Stomach (tissue), 9 donors: Measurements from ENCODE around the gene LANCL1. TPM values are rescaled to one million over a fixed set of nuclear protein-coding genes. Genes with fewer than 3 reads are reported as not detected.

Experiments used
- DNase-seq, 2 donors: peaks; one replicate each; pipeline versions ENCODE4 v3.0.0 to v3.0.0-alpha.2; 2013 to 2019
- H3K27ac ChIP-seq, 5 donors: fragments of 200-600 bp in 4 of 5; sonication (generic) in 4 of 5; one replicate each; pipeline ENCODE4 v1.5.1; 2013 to 2019; ENCODE audit warnings: mild to moderate bottlenecking in 1 of 5, moderate library complexity in 1 of 5
- H3K27me3 ChIP-seq, 3 donors: fragments of 200-600 bp; sonication (generic); one replicate each; pipeline ENCODE4 v1.5.1; 2017 to 2019; ENCODE audit warnings: mixed run types in 1 of 3
- H3K36me3 ChIP-seq, 4 donors: fragments of 200-600 bp; sonication (generic); 1 replicate in 3 of 4; 2 replicates in 1 of 4; pipeline ENCODE4 v1.5.1; 2016 to 2019
- H3K4me1 ChIP-seq, 4 donors: fragments of 200-600 bp; sonication (generic); one replicate each; pipeline ENCODE4 v1.5.1; 2016 to 2019
- H3K4me3 ChIP-seq, 4 donors: fragments of 200-600 bp; sonication (generic) in 3 of 4; one replicate each; pipeline ENCODE4 v1.5.1; 2016 to 2019; ENCODE audit warnings: mild to moderate bottlenecking in 1 of 4
- H3K9me3 ChIP-seq, 4 donors: fragments of 200-600 bp; sonication (generic); one replicate each; pipeline ENCODE4 v1.5.1; 2016 to 2019
- CTCF ChIP-seq, 7 experiments: fragments of 450-650 bp in 4 of 7; fragments of 200-600 bp in 3 of 7; sonication (generic) in 3 of 7; IDR thresholded peaks; one replicate each; pipeline ENCODE4 v1.5.1; 2016 to 2019; ENCODE audit warnings: antibody characterized with exemption in 7 of 7, control low read depth in 2 of 7, mild to moderate bottlenecking in 1 of 7
- EP300 ChIP-seq: sonication (generic); formaldehyde crosslinking; IDR thresholded peaks from one replicate; pipeline ENCODE4 v1.6.1; 2017; ENCODE audit warnings: antibody characterized with exemption
- POLR2A ChIP-seq, 4 donors: fragments of 450-650 bp; IDR thresholded peaks; one replicate each; pipeline ENCODE4 v1.6.1; 2016; ENCODE audit warnings: antibody characterized with exemption in 4 of 4, control low read depth in 2 of 4, mild to moderate bottlenecking in 1 of 4, moderate library complexity in 1 of 4
- POLR2AphosphoS5 ChIP-seq, 3 donors: sonication (generic); formaldehyde crosslinking; IDR thresholded peaks; one replicate each; pipeline ENCODE4 v1.6.1; 2016; ENCODE audit warnings: antibody characterized with exemption in 3 of 3
- WGBS, 5 donors: extraction: QIAGEN DNeasy Blood & Tissue Kit in 3 of 5; methylation state at CpG; one replicate each; pipeline versions ENCODE4 v1.1.5 to v1.1.7; 2013 to 2018; 5-methylcytosine and 5-hydroxymethylcytosine counted together
- intact Hi-C: fragments of 100-400 bp; cut with DNase I; formaldehyde crosslinking; loops from one replicate; pipeline ENCODE4 v1.15.1; 2023; ENCODE audit warnings: low total_unique reads
- polyA plus RNA-seq, 3 donors: library from polyadenylated mRNA; stranded (reverse); fragments of 200-250 nt; gene quantifications; one replicate each; pipeline ENCODE4 v1.2.3, GENCODE V29; 2013
- total RNA-seq, 5 donors: library from RNA; depleted of rRNA; stranded (reverse); fragments of >200 nt; gene quantifications; one replicate each; pipeline versions ENCODE4 v1.1.0 to v1.2.3, GENCODE V29; 2014 to 2016
- donor health status: healthy with polysubstance abuse.
- donor health status: Bipolar disorder and iron deficiency.
- donor health status: healthy.

The LANCL1 gene
- total and polyA plus RNA-seq, 8 donors, result 0.87 to 49.6 (median 19.8) TPM

GRCh38 chr2:210435439-210435838 lies 41.1 kb downstream of the LANCL1 start:
- Histone ChIP-seq H3K4me3 (no peak overlapping the region), H3K27ac (no peak overlapping the region), H3K36me3 (peaks cover 24 to 96% (median 92%) of the 10 kb centered on the region in 4 donors), H3K4me1 (no peaks in the 10 kb centered on the region), H3K27me3 (no peaks in the 10 kb centered on the region), H3K9me3 (no peaks in the 10 kb centered on the region)
- TF ChIP-seq POLR2AphosphoS5 (IDR thresholded peaks at IDR 0.05) (no peak), CTCF (IDR thresholded peaks at IDR 0.05) (no peak), EP300 (no peak), POLR2A (IDR thresholded peaks at IDR 0.05) (no peak)
- intact Hi-C loops, result no loop called here
- 89 to 100% (median 96%) methylated on average over 1 of the region's 1 CpG for WGBS, 5 donors
- DNase-seq, result no peak

GRCh38 chr2:210432633-210433032 lies 43.9 kb downstream of the LANCL1 start:
- Histone ChIP-seq H3K9me3 (peaks cover 0 to 9% (median 4%) of the 10 kb centered on the region in 4 donors), H3K27me3 (no peaks in the 10 kb centered on the region), H3K4me3 (no peak overlapping the region), H3K27ac (no peak overlapping the region), H3K4me1 (no peaks in the 10 kb centered on the region), H3K36me3 (peaks cover 29 to 91% (median 81%) of the 10 kb centered on the region in 4 donors)
- intact Hi-C loops, result no loop called here
- 88 to 100% (median 94%) methylated on average over 1 of the region's 1 CpG for WGBS, 5 donors
- TF ChIP-seq CTCF (IDR thresholded peaks at IDR 0.05) (no peak), POLR2A (IDR thresholded peaks at IDR 0.05) (no peak), EP300 (no peak), POLR2AphosphoS5 (IDR thresholded peaks at IDR 0.05) (no peak)
- no peak for DNase-seq

GRCh38 chr2:210429403-210430137 lies 47.0 kb downstream of the LANCL1 start:
- WGBS, 5 donors, result 93 to 100% (median 98%) methylated on average over 2 of the region's 2 CpGs
- DNase-seq, result no peak
- H3K9me3 ChIP-seq, result peaks cover 0 to 40% (median 25%) of the 10 kb centered on the region in 4 donors

More at GRCh38 chr2:210429403-210430137, 47.0 kb downstream of the LANCL1 start:
- Histone ChIP-seq H3K4me1 (no peaks in the 10 kb centered on the region), H3K36me3 (peaks cover 24 to 66% (median 51%) of the 10 kb centered on the region in 4 donors), H3K27ac (no peak overlapping the region), H3K4me3 (no peak overlapping the region), H3K27me3 (no peaks in the 10 kb centered on the region)
- no peak for TF ChIP-seq POLR2AphosphoS5 (IDR thresholded peaks at IDR 0.05)
- TF ChIP-seq POLR2A (IDR thresholded peaks at IDR 0.05), result no peak
- TF ChIP-seq EP300, result no peak
- TF ChIP-seq CTCF (IDR thresholded peaks at IDR 0.05), result no peak
- intact Hi-C loops, result no loop called here
